Measurements from ENCODE around the gene NUBP2. TPM values are rescaled to one million over a fixed set of nuclear protein-coding genes. Genes with fewer than 3 reads are reported as not detected.

NUBP2 gene
- total RNA-seq, 1 donor from 2014 or later = 40.7 TPM

DNA sequence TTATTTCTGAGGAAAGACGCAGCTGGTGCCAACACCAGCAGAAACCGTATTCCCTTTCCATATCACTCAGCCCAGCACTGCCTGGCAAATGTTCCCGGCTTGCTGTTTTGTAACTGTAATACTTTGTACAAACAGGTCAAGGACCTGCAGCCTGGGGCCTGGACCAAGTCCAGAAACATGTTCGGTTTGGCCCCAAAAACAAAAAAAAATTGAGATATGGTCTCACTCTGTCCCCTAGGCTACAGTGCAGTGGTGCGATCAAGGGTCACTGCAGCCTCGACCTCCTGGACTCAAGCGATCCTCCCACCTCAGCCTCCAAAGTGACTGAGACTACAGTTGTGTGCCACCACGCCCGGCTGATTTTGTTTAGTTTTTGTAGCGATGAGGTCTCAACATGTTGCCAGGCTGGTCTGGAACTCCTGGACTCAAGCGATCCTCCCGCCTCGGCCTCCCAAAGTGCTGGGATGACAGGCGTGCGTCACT is 42.7 kb downstream of the NUBP2 start:
- Histone ChIP-seq H3K36me3 (ENCODE audit: control insufficient read depth in 3 of 3, insufficient read depth in 3 of 3, low read length in 3 of 3) (peaks cover 26 to 32% (median 26%) of the 10 kb centered on the region in 3 donors), H3K4me3 (ENCODE audit: low read length in 3 of 3) (peak overlapping the region; percentile 80 to 100 (median 95)), H3K27ac (ENCODE audit: low read depth, low read length) (peak overlapping the region; percentile 45)

GRCh38 chr16:1825864-1826690 is 43.3 kb downstream of the NUBP2 start:
- no peaks in the 10 kb centered on the region for H3K9me3 ChIP-seq (ENCODE audit: control insufficient read depth in 3 of 3, low read length in 3 of 3)
- H3K9ac ChIP-seq (ENCODE audit: low read depth in 1 of 3, low read length in 3 of 3) = peak overlapping the region; percentile 76 to 93 (median 84)
- no peaks in the 10 kb centered on the region for H3K27me3 ChIP-seq (ENCODE audit: control insufficient read depth in 3 of 3, insufficient read depth in 3 of 3, low read length in 3 of 3)
- H3K27ac ChIP-seq (ENCODE audit: low read depth, low read length) = peak overlapping the region; percentile 45
- peaks cover 20 to 26% (median 24%) of the 10 kb centered on the region in 3 donors for H3K36me3 ChIP-seq (ENCODE audit: control insufficient read depth in 3 of 3, insufficient read depth in 3 of 3, low read length in 3 of 3)
- H3K4me1 ChIP-seq (ENCODE audit: control insufficient read depth in 3 of 3, insufficient read depth in 3 of 3, low read length in 3 of 3) = peaks cover 44 to 57% (median 47%) of the 10 kb centered on the region in 3 donors
- peak overlapping the region; percentile 80 to 100 (median 95) for H3K4me3 ChIP-seq (ENCODE audit: low read length in 3 of 3)

More for the DNA sequence above, 42.7 kb downstream of the NUBP2 start:
- H3K27me3 ChIP-seq (ENCODE audit: control insufficient read depth in 3 of 3, insufficient read depth in 3 of 3, low read length in 3 of 3) = no peaks in the 10 kb centered on the region
- H3K9me3 ChIP-seq (ENCODE audit: control insufficient read depth in 3 of 3, low read length in 3 of 3) = no peaks in the 10 kb centered on the region
- peak overlapping the region; percentile 76 to 93 (median 84) for H3K9ac ChIP-seq (ENCODE audit: low read depth in 1 of 3, low read length in 3 of 3)
- peaks cover 44 to 56% (median 46%) of the 10 kb centered on the region in 3 donors for H3K4me1 ChIP-seq (ENCODE audit: control insufficient read depth in 3 of 3, insufficient read depth in 3 of 3, low read length in 3 of 3)

- peak within 1 kb of the TSS; percentile 60 for H3K27ac ChIP-seq (ENCODE audit: low read depth, low read length)
- no peaks in the 10 kb centered on the region for H3K9me3 ChIP-seq (ENCODE audit: control insufficient read depth in 3 of 3, low read length in 3 of 3)
- H3K36me3 ChIP-seq (ENCODE audit: control insufficient read depth in 3 of 3, insufficient read depth in 3 of 3, low read length in 3 of 3) = peaks cover 16 to 23% (median 21%) of the 10 kb centered on the region in 3 donors
- H3K4me3 ChIP-seq (ENCODE audit: low read length in 3 of 3) = peak within 1 kb of the TSS; percentile 94 to 100 (median 95)
- H3K4me1 ChIP-seq (ENCODE audit: control insufficient read depth in 3 of 3, insufficient read depth in 3 of 3, low read length in 3 of 3) = peaks cover 44 to 57% (median 47%) of the 10 kb centered on the region in 3 donors
- peak within 1 kb of the TSS; percentile 76 to 93 (median 90) for H3K9ac ChIP-seq (ENCODE audit: low read depth in 1 of 3, low read length in 3 of 3)
- H3K27me3 ChIP-seq (ENCODE audit: control insufficient read depth in 3 of 3, insufficient read depth in 3 of 3, low read length in 3 of 3) = no peaks in the 10 kb centered on the region
Observed at GRCh38 chr16:1826691-1827573, 44.2 kb downstream of the NUBP2 start, which contains the start of the genes FAHD1 and HAGH. Gene FAHD1 (plus strand): TSS chr16:1827206. CDS start chr16:1827239, 33 bp downstream. Gene HAGH (minus strand): TSS chr16:1826825. CDS start chr16:1826787, 38 bp downstream.

GRCh38 chr16:1828645-1829410 is 46.1 kb downstream of the NUBP2 start:
- H3K4me1 ChIP-seq (ENCODE audit: control insufficient read depth in 3 of 3, insufficient read depth in 3 of 3, low read length in 3 of 3) = peaks cover 43 to 53% (median 44%) of the 10 kb centered on the region in 3 donors
- H3K36me3 ChIP-seq (ENCODE audit: control insufficient read depth in 3 of 3, insufficient read depth in 3 of 3, low read length in 3 of 3) = peaks cover 6 to 13% (median 11%) of the 10 kb centered on the region in 3 donors
- H3K9ac ChIP-seq (ENCODE audit: low read depth in 1 of 3, low read length in 3 of 3) = peak overlapping the region in 1 of 3 donors; percentile 43
- no peak overlapping the region for H3K27ac ChIP-seq (ENCODE audit: low read depth, low read length)
- H3K4me3 ChIP-seq (ENCODE audit: low read length in 3 of 3) = peak overlapping the region; percentile 12 to 100 (median 94)
- H3K9me3 ChIP-seq (ENCODE audit: control insufficient read depth in 3 of 3, low read length in 3 of 3) = no peaks in the 10 kb centered on the region
- no peaks in the 10 kb centered on the region for H3K27me3 ChIP-seq (ENCODE audit: control insufficient read depth in 3 of 3, insufficient read depth in 3 of 3, low read length in 3 of 3)

DNA sequence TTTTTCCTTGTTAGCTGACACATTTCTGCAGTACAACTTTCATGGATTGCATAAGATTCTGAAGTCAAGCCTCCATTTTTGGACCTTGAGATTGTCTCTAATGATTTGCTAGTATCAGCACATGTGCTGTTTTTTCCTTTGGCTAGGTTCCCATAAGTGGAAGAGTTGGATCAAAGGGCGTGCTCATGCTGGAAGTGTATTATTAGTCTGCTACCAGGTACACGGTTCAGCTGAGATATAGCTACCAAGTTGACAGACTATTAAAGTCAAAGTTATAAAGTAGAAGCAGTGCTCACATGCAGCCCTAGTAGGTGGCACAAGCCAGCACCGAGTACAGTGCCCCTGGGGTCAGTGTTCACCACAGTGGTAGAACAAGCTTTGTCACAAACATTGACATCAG is 47.5 kb downstream of the NUBP2 start:
- H3K4me1 ChIP-seq (ENCODE audit: control insufficient read depth in 3 of 3, insufficient read depth in 3 of 3, low read length in 3 of 3) = peaks cover 31 to 39% (median 36%) of the 10 kb centered on the region in 3 donors
- H3K27ac ChIP-seq (ENCODE audit: low read depth, low read length) = no peak overlapping the region

DNA sequence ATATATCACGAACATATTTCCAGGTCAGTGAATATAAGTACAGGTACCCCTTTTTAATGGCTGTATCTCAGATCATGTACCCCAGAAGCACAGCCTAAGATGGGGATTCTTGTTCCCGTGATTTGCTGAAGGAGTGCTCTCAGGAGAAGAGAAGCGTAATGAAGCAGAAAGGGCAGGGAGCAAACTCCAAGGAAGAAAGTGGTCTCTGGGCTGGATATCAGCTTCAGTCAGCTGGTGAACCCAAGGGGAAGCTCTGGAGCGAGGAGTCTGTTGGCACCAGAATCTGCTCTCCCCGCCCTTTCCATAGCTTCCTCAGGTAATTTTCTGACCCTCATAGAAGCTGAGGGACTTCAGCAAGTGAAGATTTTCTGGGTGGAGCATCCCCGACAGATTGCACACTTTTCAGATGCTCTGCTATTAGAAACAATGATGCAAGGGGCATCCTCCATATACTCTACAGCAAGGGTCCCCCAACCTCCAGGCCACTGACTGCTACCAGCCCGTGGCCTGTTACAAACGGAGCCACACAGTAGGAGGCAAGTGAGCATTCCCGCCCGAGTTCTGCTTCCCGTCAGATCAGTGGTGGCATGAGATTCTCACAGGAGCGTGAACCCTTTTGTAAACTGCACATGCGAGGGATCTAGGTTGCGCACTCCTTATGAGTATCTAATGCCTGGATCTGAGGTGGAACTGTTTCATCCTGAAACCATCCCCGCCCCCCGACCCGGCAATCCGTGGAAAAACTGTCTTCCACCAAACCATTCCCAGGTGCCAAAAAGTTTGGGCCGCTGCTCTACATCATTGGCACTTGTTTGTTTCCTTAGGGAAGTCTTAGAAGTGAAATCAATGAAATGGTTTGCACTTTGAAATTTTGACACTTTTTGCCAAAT is 48.7 kb downstream of the NUBP2 start:
- H3K27me3 ChIP-seq (ENCODE audit: control insufficient read depth in 3 of 3, insufficient read depth in 3 of 3, low read length in 3 of 3) = no peaks in the 10 kb centered on the region
- no peak overlapping the region for H3K4me3 ChIP-seq (ENCODE audit: low read length in 3 of 3)
- H3K36me3 ChIP-seq (ENCODE audit: control insufficient read depth in 3 of 3, insufficient read depth in 3 of 3, low read length in 3 of 3) = peaks cover 6 to 13% (median 11%) of the 10 kb centered on the region in 3 donors
- peaks cover 24 to 32% (median 29%) of the 10 kb centered on the region in 3 donors for H3K4me1 ChIP-seq (ENCODE audit: control insufficient read depth in 3 of 3, insufficient read depth in 3 of 3, low read length in 3 of 3)
- no peak overlapping the region for H3K27ac ChIP-seq (ENCODE audit: low read depth, low read length)
- no peak overlapping the region for H3K9ac ChIP-seq (ENCODE audit: low read depth in 1 of 3, low read length in 3 of 3)
- H3K9me3 ChIP-seq (ENCODE audit: control insufficient read depth in 3 of 3, low read length in 3 of 3) = no peaks in the 10 kb centered on the region

More for the DNA sequence above, 47.5 kb downstream of the NUBP2 start:
- peaks cover 6 to 13% (median 11%) of the 10 kb centered on the region in 3 donors for H3K36me3 ChIP-seq (ENCODE audit: control insufficient read depth in 3 of 3, insufficient read depth in 3 of 3, low read length in 3 of 3)
- no peak overlapping the region for H3K9ac ChIP-seq (ENCODE audit: low read depth in 1 of 3, low read length in 3 of 3)
- no peaks in the 10 kb centered on the region for H3K9me3 ChIP-seq (ENCODE audit: control insufficient read depth in 3 of 3, low read length in 3 of 3)
- H3K4me3 ChIP-seq (ENCODE audit: low read length in 3 of 3) = no peak overlapping the region
- H3K27me3 ChIP-seq (ENCODE audit: control insufficient read depth in 3 of 3, insufficient read depth in 3 of 3, low read length in 3 of 3) = no peaks in the 10 kb centered on the region

DNA sequence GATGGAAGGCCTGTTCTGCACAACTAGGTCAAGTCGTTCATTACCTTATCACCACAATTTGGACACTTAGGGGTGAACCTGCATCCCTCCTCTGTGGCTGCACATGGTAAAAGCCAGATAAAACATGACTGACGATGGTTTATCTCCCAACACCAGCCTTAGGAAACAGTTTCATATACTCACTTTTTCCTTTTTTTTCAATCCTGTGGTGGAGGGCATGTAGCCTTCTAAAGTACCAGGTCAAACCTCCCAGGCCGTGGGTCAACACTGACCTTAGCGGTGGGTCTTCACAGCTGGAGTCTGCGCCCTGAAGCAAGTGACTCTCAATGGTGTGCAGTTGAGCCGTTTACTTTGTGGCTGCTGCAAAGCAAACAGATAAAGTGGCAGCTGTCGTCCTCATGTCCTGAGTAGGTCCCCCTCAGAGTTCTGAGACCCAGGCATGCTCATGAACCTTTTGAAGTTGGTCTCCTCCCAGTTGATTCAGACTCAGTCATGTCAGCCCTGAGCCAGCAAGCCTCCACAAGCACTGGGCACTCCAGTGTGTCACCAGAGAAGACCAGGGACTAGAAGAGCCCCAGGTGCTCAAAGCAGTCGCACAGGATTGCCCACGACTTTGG is 50.2 kb downstream of the NUBP2 start:
- Histone ChIP-seq H3K27me3 (ENCODE audit: control insufficient read depth in 3 of 3, insufficient read depth in 3 of 3, low read length in 3 of 3) (no peaks in the 10 kb centered on the region), H3K27ac (ENCODE audit: low read depth, low read length) (no peak overlapping the region), H3K9ac (ENCODE audit: low read depth in 1 of 3, low read length in 3 of 3) (no peak overlapping the region), H3K4me1 (ENCODE audit: control insufficient read depth in 3 of 3, insufficient read depth in 3 of 3, low read length in 3 of 3) (peaks cover 17 to 22% (median 21%) of the 10 kb centered on the region in 3 donors), H3K36me3 (ENCODE audit: control insufficient read depth in 3 of 3, insufficient read depth in 3 of 3, low read length in 3 of 3) (peaks cover 4 to 13% (median 11%) of the 10 kb centered on the region in 3 donors), H3K9me3 (ENCODE audit: control insufficient read depth in 3 of 3, low read length in 3 of 3) (no peaks in the 10 kb centered on the region), H3K4me3 (ENCODE audit: low read length in 3 of 3) (no peak overlapping the region)

DNA sequence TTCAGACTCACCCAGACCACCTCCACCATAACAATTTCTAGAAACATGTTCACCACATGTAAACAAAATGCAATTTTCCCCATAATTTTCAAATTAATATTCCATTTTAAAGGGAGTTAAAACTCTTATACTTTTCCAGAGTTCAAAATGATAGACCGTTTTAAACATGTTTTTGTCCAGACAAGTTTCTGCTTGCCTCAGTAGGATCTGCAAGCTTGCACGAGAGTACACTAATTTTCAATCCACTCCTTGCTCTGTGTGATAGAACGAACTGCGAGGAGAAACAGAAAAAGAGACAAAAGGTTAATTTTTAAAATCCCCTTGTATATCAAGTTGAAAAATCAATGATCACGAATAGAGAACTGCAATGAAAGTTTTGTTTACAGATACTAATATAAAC is 51.3 kb downstream of the NUBP2 start:
- Histone ChIP-seq H3K9ac (ENCODE audit: low read depth in 1 of 3, low read length in 3 of 3) (no peak overlapping the region), H3K27ac (ENCODE audit: low read depth, low read length) (no peak overlapping the region), H3K4me1 (ENCODE audit: control insufficient read depth in 3 of 3, insufficient read depth in 3 of 3, low read length in 3 of 3) (peaks cover 9 to 13% (median 10%) of the 10 kb centered on the region in 3 donors), H3K9me3 (ENCODE audit: control insufficient read depth in 3 of 3, low read length in 3 of 3) (no peaks in the 10 kb centered on the region), H3K4me3 (ENCODE audit: low read length in 3 of 3) (no peak overlapping the region), H3K27me3 (ENCODE audit: control insufficient read depth in 3 of 3, insufficient read depth in 3 of 3, low read length in 3 of 3) (no peaks in the 10 kb centered on the region), H3K36me3 (ENCODE audit: control insufficient read depth in 3 of 3, insufficient read depth in 3 of 3, low read length in 3 of 3) (peaks cover 4 to 13% (median 9%) of the 10 kb centered on the region in 3 donors)
